Measurements from ENCODE around the gene ZCCHC8. TPM values are rescaled to one million over a fixed set of nuclear protein-coding genes. Genes with fewer than 3 reads are reported as not detected.

The ZCCHC8 gene
- total RNA-seq, 2 experiments from 2014 or later: 49.4 to 54.8 TPM

DNA sequence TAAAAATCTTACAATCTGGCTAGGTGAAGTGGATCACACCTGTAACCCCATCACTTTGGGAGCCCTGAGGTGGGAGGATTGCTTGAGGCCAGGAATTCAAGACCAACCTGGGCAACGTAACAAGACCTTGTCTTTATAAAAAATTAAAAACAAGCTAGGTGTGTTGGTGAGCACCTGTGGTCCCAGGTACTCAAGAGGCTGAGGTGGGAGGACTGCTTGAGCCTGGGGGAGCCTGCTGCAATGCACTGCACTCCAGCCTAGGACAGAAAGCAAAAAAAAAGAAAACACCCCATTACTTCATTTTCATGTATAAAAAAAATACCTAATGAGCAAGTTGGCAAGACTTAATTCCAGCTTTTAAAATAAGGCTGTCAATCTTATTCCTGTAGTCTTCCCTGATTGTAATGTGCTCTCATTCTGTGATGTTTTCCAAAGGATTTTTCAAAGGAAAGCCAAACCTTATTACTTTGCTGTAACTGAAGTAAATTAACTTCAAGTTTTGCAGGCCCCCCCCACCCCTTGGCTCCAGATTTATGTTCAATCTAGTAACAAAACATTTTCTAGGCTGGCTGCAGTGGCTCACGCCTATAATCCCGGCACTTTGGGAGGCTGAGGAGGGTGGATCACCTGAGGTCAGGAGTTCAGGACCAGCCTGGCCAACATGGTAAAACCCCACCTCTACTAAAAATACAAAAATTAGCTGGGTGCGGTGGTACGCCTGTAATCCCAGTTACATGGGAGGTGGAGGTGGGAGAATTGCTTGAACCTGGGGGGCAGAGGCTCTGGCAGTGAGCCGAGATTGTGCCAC is 3.3 kb upstream of the ZCCHC8 start:
- Mint-ChIP-seq H3K4me3 (peak overlapping the region; percentile 54), H3K27ac (peak overlapping the region; percentile 36), H3K36me3 (ENCODE audit: low read depth) (peaks cover 85% of the 10 kb centered on the region), H3K9me3 (no peaks in the 10 kb centered on the region), H3K27me3 (no peaks in the 10 kb centered on the region), H3K4me1 (ENCODE audit: low read depth) (peaks cover 31% of the 10 kb centered on the region)
- H3K9me3 ChIP-seq (ENCODE audit: control insufficient read depth in 1 of 2, insufficient read depth in 1 of 2, low read length in 2 of 2): no peaks in the 10 kb centered on the region
- ChIA-PET POLR2A (interaction anchor here (1.1 to 7.3 kb wide), 3 partner anchors 8 to 22 kb away, joined by 3 to 208 read pairs (median 3); partner anchors contain the start of genes KNTC1 and RSRC2), CTCF (interaction anchor here (1.4 to 1.6 kb wide), 2 partner anchors 18 to 32 kb away, joined by 4 to 6 read pairs; no protein-coding TSS in a partner anchor)
- peaks cover 56% of the 10 kb centered on the region for H3K36me3 ChIP-seq (ENCODE audit: insufficient read depth, low read length)
- H3K27ac ChIP-seq (ENCODE audit: low read depth in 1 of 2, low read length in 2 of 2): no peak overlapping the region
- no peak for DNase-seq
- H3K4me3 ChIP-seq (ENCODE audit: low read length): no peak overlapping the region
- no peaks in the 10 kb centered on the region for H3K27me3 ChIP-seq (ENCODE audit: control insufficient read depth in 1 of 2, insufficient read depth in 2 of 2, low read length in 2 of 2)
- peaks cover 23% of the 10 kb centered on the region for H3K4me1 ChIP-seq (ENCODE audit: insufficient read depth, low read length)
- no peak for ATAC-seq (ENCODE audit: poor library complexity)
- intact Hi-C loops (cut with DNase I, micrococcal nuclease): loop anchor here in 1 of 2 experiments (10.0 kb wide), 1 partner anchor 239 kb away; the partner anchor contains the start of gene VPS33A
- TF ChIP-seq, protein P1, sequence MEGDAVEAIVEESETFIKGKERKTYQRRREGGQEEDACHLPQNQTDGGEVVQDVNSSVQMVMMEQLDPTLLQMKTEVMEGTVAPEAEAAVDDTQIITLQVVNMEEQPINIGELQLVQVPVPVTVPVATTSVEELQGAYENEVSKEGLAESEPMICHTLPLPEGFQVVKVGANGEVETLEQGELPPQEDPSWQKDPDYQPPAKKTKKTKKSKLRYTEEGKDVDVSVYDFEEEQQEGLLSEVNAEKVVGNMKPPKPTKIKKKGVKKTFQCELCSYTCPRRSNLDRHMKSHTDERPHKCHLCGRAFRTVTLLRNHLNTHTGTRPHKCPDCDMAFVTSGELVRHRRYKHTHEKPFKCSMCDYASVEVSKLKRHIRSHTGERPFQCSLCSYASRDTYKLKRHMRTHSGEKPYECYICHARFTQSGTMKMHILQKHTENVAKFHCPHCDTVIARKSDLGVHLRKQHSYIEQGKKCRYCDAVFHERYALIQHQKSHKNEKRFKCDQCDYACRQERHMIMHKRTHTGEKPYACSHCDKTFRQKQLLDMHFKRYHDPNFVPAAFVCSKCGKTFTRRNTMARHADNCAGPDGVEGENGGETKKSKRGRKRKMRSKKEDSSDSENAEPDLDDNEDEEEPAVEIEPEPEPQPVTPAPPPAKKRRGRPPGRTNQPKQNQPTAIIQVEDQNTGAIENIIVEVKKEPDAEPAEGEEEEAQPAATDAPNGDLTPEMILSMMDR (IDR thresholded peaks at IDR 0.05): no peak

DNA sequence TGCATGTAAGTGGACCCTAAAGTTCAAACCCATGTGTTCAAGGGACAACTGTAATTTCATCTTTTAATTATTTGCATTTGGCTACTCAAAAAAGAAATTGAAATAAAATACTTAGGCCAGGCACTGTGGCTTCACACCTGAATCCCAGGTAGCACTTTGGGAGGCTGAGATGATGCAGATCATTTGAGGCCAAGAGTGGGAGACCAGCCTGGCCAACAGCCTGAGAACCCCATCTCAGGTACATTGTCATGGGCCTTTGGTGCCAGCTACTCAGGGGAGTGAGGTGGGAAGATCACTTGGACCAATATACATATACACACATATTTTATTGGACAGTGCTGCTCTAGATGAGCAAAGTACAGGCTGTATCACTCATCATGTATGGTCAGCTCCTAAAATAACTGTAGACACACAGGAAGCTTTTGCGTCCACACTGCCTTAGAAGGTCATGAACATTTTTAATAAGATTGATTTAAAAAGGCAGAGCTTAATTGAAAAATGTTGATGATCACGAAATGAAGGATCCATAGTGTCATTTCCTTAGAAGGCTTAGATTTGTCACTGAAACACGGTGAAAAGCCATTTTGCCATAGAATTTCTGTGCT is 2.5 kb upstream of the ZCCHC8 start:
- H3K27ac ChIP-seq (ENCODE audit: low read depth in 1 of 2, low read length in 2 of 2): peak overlapping the region in 1 of 2 donors; percentile 29
- H3K4me3 Mint-ChIP-seq: peak overlapping the region; percentile 54
- H3K9me3 Mint-ChIP-seq: no peaks in the 10 kb centered on the region

More for the DNA sequence above, 2.5 kb upstream of the ZCCHC8 start:
- Mint-ChIP-seq H3K4me1 (ENCODE audit: low read depth) (peaks cover 38% of the 10 kb centered on the region), H3K36me3 (ENCODE audit: low read depth) (peaks cover 78% of the 10 kb centered on the region), H3K27ac (peak overlapping the region; percentile 36), H3K27me3 (no peaks in the 10 kb centered on the region)
- ATAC-seq (ENCODE audit: poor library complexity) (no peak), DNase-seq (no peak)
- peaks cover 49% of the 10 kb centered on the region for H3K36me3 ChIP-seq (ENCODE audit: insufficient read depth, low read length)
- H3K27me3 ChIP-seq (ENCODE audit: control insufficient read depth in 1 of 2, insufficient read depth in 2 of 2, low read length in 2 of 2): no peaks in the 10 kb centered on the region
- intact Hi-C loops (cut with DNase I, micrococcal nuclease): loop anchor here in 1 of 2 experiments (10.0 kb wide), 1 partner anchor 238 kb away; the partner anchor contains the start of gene VPS33A
- ChIA-PET CTCF (interaction anchor here (0.6 to 1.6 kb wide), 2 partner anchors 32 to 271 kb away, joined by 3 to 4 read pairs; partner anchors contain the start of gene CCDC62), POLR2A (interaction anchor here (1.1 to 7.3 kb wide), 3 partner anchors 9 to 23 kb away, joined by 3 to 208 read pairs (median 3); partner anchors contain the start of genes KNTC1 and RSRC2)
- H3K9me3 ChIP-seq (ENCODE audit: control insufficient read depth in 1 of 2, insufficient read depth in 1 of 2, low read length in 2 of 2): no peaks in the 10 kb centered on the region
- H3K4me1 ChIP-seq (ENCODE audit: insufficient read depth, low read length): peaks cover 24% of the 10 kb centered on the region
- H3K4me3 ChIP-seq (ENCODE audit: low read length): no peak overlapping the region
- TF ChIP-seq, protein P1 (IDR thresholded peaks at IDR 0.05): no peak

All from CD4-positive, alpha-beta T cell (primary cell).